Measurements from ENCODE around the gene SGMS1. TPM values are rescaled to one million over a fixed set of nuclear protein-coding genes. Genes with fewer than 3 reads are reported as not detected.

SGMS1 gene
- total RNA-seq, 1 donor: 61.2 TPM

GRCh38 chr10:50343702-50344331 lies 279.9 kb downstream of the SGMS1 start:
- DNase-seq (ENCODE audit: low read depth): no peak
- TF ChIP-seq, protein P1, sequence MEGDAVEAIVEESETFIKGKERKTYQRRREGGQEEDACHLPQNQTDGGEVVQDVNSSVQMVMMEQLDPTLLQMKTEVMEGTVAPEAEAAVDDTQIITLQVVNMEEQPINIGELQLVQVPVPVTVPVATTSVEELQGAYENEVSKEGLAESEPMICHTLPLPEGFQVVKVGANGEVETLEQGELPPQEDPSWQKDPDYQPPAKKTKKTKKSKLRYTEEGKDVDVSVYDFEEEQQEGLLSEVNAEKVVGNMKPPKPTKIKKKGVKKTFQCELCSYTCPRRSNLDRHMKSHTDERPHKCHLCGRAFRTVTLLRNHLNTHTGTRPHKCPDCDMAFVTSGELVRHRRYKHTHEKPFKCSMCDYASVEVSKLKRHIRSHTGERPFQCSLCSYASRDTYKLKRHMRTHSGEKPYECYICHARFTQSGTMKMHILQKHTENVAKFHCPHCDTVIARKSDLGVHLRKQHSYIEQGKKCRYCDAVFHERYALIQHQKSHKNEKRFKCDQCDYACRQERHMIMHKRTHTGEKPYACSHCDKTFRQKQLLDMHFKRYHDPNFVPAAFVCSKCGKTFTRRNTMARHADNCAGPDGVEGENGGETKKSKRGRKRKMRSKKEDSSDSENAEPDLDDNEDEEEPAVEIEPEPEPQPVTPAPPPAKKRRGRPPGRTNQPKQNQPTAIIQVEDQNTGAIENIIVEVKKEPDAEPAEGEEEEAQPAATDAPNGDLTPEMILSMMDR (IDR thresholded peaks at IDR 0.05; ENCODE audit: insufficient read depth, low read length): no peak
- H3K4me3 ChIP-seq (ENCODE audit: low read depth, low read length): no peak overlapping the region

DNA sequence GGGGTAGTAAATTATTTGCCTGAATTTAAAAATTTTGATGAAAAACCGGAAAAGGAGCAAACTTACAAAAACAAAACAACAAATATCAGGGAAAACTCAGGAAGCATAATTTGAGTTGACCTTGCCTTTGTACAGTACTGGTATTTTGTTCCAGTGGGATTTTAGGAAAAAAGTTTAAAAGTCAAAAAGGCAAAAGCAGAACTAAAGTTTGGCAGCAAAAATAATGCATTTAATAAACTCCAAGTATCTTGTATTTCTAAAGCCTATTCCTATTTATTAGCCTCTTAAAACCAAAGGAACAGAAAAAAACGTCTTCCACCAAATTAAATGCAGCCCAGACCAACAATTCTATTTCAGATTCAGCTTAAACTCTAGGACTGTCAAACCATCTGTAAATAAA lies 281.8 kb downstream of the SGMS1 start:
- DNase-seq (ENCODE audit: low read depth): no peak
- TF ChIP-seq, protein P1 (IDR thresholded peaks at IDR 0.05; ENCODE audit: insufficient read depth, low read length): no peak
- H3K4me3 ChIP-seq (ENCODE audit: low read depth, low read length): no peak overlapping the region

DNA sequence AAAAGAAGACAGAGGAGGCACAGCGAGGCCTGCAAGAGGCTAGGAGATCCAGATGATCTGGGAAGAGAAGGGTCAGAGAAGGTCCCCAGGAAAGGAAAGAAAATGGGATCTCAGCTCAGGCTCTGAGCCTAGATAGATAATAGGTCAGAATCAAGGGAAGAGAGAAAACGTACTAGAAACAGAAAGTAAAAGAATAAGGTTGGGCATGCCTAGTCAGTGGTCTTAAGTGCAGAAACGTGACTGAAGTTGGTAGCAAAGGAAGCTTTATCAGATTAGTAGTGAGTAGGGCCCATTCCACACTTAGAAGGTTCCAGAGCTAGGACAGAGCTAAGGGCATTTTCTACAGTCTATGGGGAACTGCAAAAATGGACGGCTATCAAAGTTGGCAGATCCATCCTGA lies 287.6 kb downstream of the SGMS1 start:
- DNase-seq (ENCODE audit: low read depth): no peak
- H3K4me3 ChIP-seq (ENCODE audit: low read depth, low read length): no peak overlapping the region
- TF ChIP-seq, protein P1 (IDR thresholded peaks at IDR 0.05; ENCODE audit: insufficient read depth, low read length): no peak

DNA sequence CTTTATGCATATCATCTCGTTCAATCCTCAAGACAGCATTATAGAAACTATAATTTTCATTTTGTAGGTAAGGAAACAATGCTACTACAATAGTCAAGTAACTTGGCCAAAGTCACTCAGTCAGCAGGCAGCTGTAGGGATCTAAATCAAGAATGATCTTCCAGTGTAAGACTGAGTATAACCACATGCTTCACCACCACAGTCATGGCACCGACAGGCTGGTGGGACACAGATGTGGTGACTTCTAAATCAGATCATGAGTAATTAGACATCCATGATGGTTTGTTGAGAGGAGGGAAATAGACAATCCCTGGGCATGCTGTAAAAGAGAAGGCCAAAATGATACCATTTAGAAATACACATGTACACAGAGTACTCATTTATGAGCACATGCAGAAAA lies 288.4 kb downstream of the SGMS1 start:
- TF ChIP-seq, protein P1 (IDR thresholded peaks at IDR 0.05; ENCODE audit: insufficient read depth, low read length): no peak
- no peak for DNase-seq (ENCODE audit: low read depth)

DNA sequence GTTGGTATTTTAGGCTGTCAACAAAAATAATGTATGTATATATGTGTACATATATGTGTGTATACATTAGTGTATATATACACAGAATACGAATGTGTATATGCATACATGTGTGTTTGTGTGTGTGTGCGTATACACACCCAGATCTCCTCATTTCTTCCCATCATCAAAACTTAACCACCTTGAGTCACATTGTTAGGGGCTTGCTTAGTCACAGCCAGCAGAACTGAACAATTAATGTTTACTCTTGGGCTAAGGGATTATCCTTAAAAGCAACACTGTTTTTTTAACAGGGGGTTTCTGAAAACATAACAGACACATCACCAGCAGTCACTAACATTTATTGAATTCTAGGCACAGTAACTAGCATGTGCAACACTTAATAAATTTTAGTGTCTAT lies 289.5 kb downstream of the SGMS1 start:
- no peak overlapping the region for H3K4me3 ChIP-seq (ENCODE audit: low read depth, low read length)
- TF ChIP-seq, protein P1 (IDR thresholded peaks at IDR 0.05; ENCODE audit: insufficient read depth, low read length): no peak
- DNase-seq (ENCODE audit: low read depth): no peak

More for the DNA sequence above, 288.4 kb downstream of the SGMS1 start:
- no peak overlapping the region for H3K4me3 ChIP-seq (ENCODE audit: low read depth, low read length)

- TF ChIP-seq, protein P1 (IDR thresholded peaks at IDR 0.05; ENCODE audit: insufficient read depth, low read length): no peak
- DNase-seq (ENCODE audit: low read depth): no peak
- H3K4me3 ChIP-seq (ENCODE audit: low read depth, low read length): no peak overlapping the region
These were observed 289.9 kb downstream of the SGMS1 start for GRCh38 chr10:50333872-50334271.

Measured in fibroblast of the aortic adventitia (primary cell).